DND-41 (cell line): ENCODE measurements around the gene FKBP3.

Experiments
- ATAC-seq: fragments of 200-7000 bp; cut with Tn5 transposase; 3 replicates; pipeline ENCODE4 v1.9.1; 2021; ENCODE audit warnings: low read depth; ENCODE audit not compliant: insufficient read depth
- DNase-seq: peaks from one replicate; pipeline ENCODE4 v3.0.0-alpha.2; 2020
- H2AFZ ChIP-seq: 2 replicates; pipeline ENCODE4 v1.6.0; 2012; ENCODE audit warnings: low read depth, low read length
- H3K27ac ChIP-seq: 2 replicates; pipeline ENCODE4 v1.5.1; 2012; ENCODE audit warnings: low read length, inconsistent platforms
- H3K27me3 ChIP-seq: fragments of 200-600 bp; sonication (generic); 2 replicates; pipeline ENCODE4 v1.6.0; 2012; ENCODE audit warnings: low read length, mild to moderate bottlenecking, inconsistent platforms; ENCODE audit not compliant: insufficient read depth, poor library complexity
- H3K36me3 ChIP-seq: 2 replicates; pipeline ENCODE4 v1.5.1; 2012; ENCODE audit warnings: low read length, inconsistent platforms; ENCODE audit not compliant: insufficient read depth
- H3K4me1 ChIP-seq: 2 replicates; pipeline ENCODE4 v1.5.1; 2012; ENCODE audit warnings: mild to moderate bottlenecking, low read length; ENCODE audit not compliant: insufficient read depth
- H3K4me2 ChIP-seq: 2 replicates; pipeline ENCODE4 v1.6.0; 2012; ENCODE audit warnings: mild to moderate bottlenecking, moderate library complexity, low read length, inconsistent platforms; ENCODE audit not compliant: insufficient read depth
- H3K4me3 ChIP-seq, 2 experiments: fragments of 200-600 bp in 1 of 2; shearing (Covaris generic) in 1 of 2; 2 replicates each; pipeline ENCODE4 v1.5.1; 2012 to 2016; ENCODE audit warnings: inconsistent platforms in 2 of 2, low read length in 2 of 2, mild to moderate bottlenecking in 2 of 2, low read depth in 1 of 2, moderate library complexity in 1 of 2
- H3K79me2 ChIP-seq: 2 replicates; pipeline ENCODE4 v1.6.0; 2012; ENCODE audit warnings: low read length, inconsistent platforms; ENCODE audit not compliant: insufficient read depth
- H3K9ac ChIP-seq: 2 replicates; pipeline ENCODE4 v1.6.0; 2012; ENCODE audit warnings: low read depth, mild to moderate bottlenecking, inconsistent platforms, low read length, moderate library complexity
- H3K9me3 ChIP-seq: 2 replicates; pipeline ENCODE4 v1.5.1; 2012; ENCODE audit warnings: low read length, moderate library complexity, mild to moderate bottlenecking, inconsistent platforms; ENCODE audit not compliant: insufficient read depth, severe bottlenecking
- H4K20me1 ChIP-seq: 2 replicates; pipeline ENCODE4 v1.6.0; 2012; ENCODE audit warnings: low read length; ENCODE audit not compliant: insufficient read depth
- CTCF ChIP-seq: IDR thresholded peaks from 2 replicates; pipeline ENCODE4 v1.5.1; 2012; ENCODE audit warnings: borderline replicate concordance, low read length, moderate library complexity, mild to moderate bottlenecking; ENCODE audit not compliant: poor library complexity, severe bottlenecking; ENCODE audit errors: extremely low read depth
- EZH2 ChIP-seq: IDR thresholded peaks from 3 replicates; pipeline ENCODE4 v1.6.1; 2012; ENCODE audit warnings: borderline replicate concordance, low read depth, mild to moderate bottlenecking, moderate library complexity, low read length, inconsistent platforms; ENCODE audit not compliant: severe bottlenecking

The FKBP3 gene

GRCh38 chr14:45177076-45177475 lies 42.8 kb upstream of the FKBP3 start:
- Histone ChIP-seq H3K9ac (no peak overlapping the region), H3K36me3 (peaks cover 7% of the 10 kb centered on the region; the same call in 1 of the 2 replicates), H2AFZ (no peak overlapping the region), H3K9me3 (no peaks in the 10 kb centered on the region), H3K27ac (no peak overlapping the region), H3K27me3 (no peaks in the 10 kb centered on the region), H4K20me1 (no peaks in the 10 kb centered on the region), H3K4me2 (no peak overlapping the region), H3K4me1 (no peaks in the 10 kb centered on the region), H3K79me2 (no peaks in the 10 kb centered on the region), H3K4me3 (no peak overlapping the region)
- DNase-seq (no peak), ATAC-seq (no peak)
- no peak for TF ChIP-seq CTCF
- TF ChIP-seq EZH2, result no peak

GRCh38 chr14:45169906-45170305 lies 35.6 kb upstream of the FKBP3 start:
- no peak overlapping the region for H2AFZ ChIP-seq
- TF ChIP-seq EZH2, result no peak
- TF ChIP-seq CTCF, result no peak
- ATAC-seq, result no peak

GRCh38 chr14:45156067-45156466 lies 21.8 kb upstream of the FKBP3 start:
- Histone ChIP-seq H3K27ac (no peak overlapping the region), H3K79me2 (no peaks in the 10 kb centered on the region), H2AFZ (no peak overlapping the region), H3K9ac (no peak overlapping the region), H3K9me3 (no peaks in the 10 kb centered on the region), H3K4me3 (no peak overlapping the region), H3K36me3 (peaks cover 27% of the 10 kb centered on the region; the same call in 1 of the 2 replicates), H3K4me1 (no peaks in the 10 kb centered on the region), H4K20me1 (no peaks in the 10 kb centered on the region), H3K27me3 (no peaks in the 10 kb centered on the region), H3K4me2 (no peak overlapping the region)
- TF ChIP-seq CTCF, result no peak
- TF ChIP-seq EZH2, result no peak
- DNase-seq (no peak), ATAC-seq (no peak)

More at GRCh38 chr14:45169906-45170305, 35.6 kb upstream of the FKBP3 start:
- no peak overlapping the region for H3K27ac ChIP-seq
- no peak overlapping the region for H3K4me3 ChIP-seq
- DNase-seq, result no peak
- H3K9ac ChIP-seq, result no peak overlapping the region
- no peaks in the 10 kb centered on the region for H3K27me3 ChIP-seq
- H3K9me3 ChIP-seq, result no peaks in the 10 kb centered on the region
- H3K4me1 ChIP-seq, result no peaks in the 10 kb centered on the region
- no peak overlapping the region for H3K4me2 ChIP-seq
- no peaks in the 10 kb centered on the region for H3K79me2 ChIP-seq
- peaks cover 32% of the 10 kb centered on the region; the same call in 1 of the 2 replicates for H3K36me3 ChIP-seq
- H4K20me1 ChIP-seq, result no peaks in the 10 kb centered on the region

GRCh38 chr14:45150386-45150890 lies 16.2 kb upstream of the FKBP3 start:
- H2AFZ ChIP-seq, result no peak overlapping the region
- no peak for TF ChIP-seq EZH2
- TF ChIP-seq CTCF, result no peak
- no peak overlapping the region for H3K4me3 ChIP-seq
- no peak overlapping the region for H3K4me2 ChIP-seq
- no peaks in the 10 kb centered on the region for H3K9me3 ChIP-seq
- DNase-seq (no peak), ATAC-seq (no peak)
- H3K36me3 ChIP-seq, result peaks cover 28% of the 10 kb centered on the region
- H4K20me1 ChIP-seq, result no peaks in the 10 kb centered on the region
- peaks cover 8% of the 10 kb centered on the region for H3K79me2 ChIP-seq
- no peaks in the 10 kb centered on the region for H3K27me3 ChIP-seq
- no peaks in the 10 kb centered on the region for H3K4me1 ChIP-seq
- H3K27ac ChIP-seq, result no peak overlapping the region
- H3K9ac ChIP-seq, result no peak overlapping the region
